ENCODE results near the gene C10orf143.

C10orf143 gene

DNA sequence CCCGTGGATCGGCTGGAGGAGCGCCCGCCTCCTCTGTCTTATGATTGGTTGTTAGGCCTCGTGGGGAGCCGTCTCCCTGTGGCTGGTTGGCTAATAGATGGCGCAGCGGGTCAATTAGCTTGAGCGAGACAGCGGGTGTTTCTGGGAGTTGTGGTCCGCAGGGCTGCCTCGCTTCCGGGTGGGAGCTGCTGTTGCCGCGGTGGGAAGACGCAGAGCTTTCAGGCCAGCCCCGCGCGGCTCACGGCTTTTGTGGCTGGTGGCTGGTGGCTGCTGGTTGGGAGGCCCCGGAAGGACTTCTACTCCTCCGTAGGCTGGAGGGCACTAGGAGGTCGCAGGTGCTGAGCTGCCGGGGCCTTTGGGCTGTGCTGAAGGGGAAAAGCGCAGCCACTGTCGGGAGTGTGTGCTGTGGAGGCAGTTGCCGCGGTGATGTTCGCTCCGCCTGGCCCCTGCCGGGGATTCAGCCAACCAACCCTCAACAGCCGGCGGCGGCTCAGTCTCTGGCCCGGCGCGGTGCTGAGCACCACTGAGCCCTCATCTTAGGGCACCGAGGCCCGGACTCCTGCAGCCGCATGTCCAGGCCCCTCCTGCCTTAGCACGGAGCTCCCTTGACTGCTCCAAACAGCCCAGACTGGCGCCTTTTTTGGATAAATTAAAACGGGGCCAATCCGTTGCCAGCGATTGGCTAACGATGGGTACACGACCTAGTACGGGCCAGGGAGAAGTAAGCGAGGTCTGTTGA, 652 bp upstream of the C10orf143 start (continued):
- TF ChIP-seq, protein P1, sequence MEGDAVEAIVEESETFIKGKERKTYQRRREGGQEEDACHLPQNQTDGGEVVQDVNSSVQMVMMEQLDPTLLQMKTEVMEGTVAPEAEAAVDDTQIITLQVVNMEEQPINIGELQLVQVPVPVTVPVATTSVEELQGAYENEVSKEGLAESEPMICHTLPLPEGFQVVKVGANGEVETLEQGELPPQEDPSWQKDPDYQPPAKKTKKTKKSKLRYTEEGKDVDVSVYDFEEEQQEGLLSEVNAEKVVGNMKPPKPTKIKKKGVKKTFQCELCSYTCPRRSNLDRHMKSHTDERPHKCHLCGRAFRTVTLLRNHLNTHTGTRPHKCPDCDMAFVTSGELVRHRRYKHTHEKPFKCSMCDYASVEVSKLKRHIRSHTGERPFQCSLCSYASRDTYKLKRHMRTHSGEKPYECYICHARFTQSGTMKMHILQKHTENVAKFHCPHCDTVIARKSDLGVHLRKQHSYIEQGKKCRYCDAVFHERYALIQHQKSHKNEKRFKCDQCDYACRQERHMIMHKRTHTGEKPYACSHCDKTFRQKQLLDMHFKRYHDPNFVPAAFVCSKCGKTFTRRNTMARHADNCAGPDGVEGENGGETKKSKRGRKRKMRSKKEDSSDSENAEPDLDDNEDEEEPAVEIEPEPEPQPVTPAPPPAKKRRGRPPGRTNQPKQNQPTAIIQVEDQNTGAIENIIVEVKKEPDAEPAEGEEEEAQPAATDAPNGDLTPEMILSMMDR (tag by site-specific recombination; IDR thresholded peaks at IDR 0.05): peak; percentile 44
- TF ChIP-seq ZBTB17 (tag by site-specific recombination; IDR thresholded peaks at IDR 0.05): peak; percentile 86
- no peak for TF ChIP-seq ZNF350 (tag by site-specific recombination; IDR thresholded peaks at IDR 0.05)
- no peak for TF ChIP-seq ZNF366 (tag by site-specific recombination; conservative IDR thresholded peaks at IDR 0.05)
- peak; percentile 59 for TF ChIP-seq SP7 (tag by site-specific recombination; IDR thresholded peaks at IDR 0.05)
- peak; percentile 24; the same call in 1 of the 2 replicates for TF ChIP-seq ZBTB8A (tag by site-specific recombination; IDR thresholded peaks at IDR 0.05)
- TF ChIP-seq ZNF555 (tag by site-specific recombination; conservative IDR thresholded peaks at IDR 0.05): no peak
- peak; percentile 39; the same call in 1 of the 2 replicates for TF ChIP-seq ZBTB7A (tag by site-specific recombination; IDR thresholded peaks at IDR 0.05; ENCODE audit: low read depth)
- TF ChIP-seq ZNF416 (tag by site-specific recombination; IDR thresholded peaks at IDR 0.05): no peak
- peak; percentile 96 for TF ChIP-seq ZNF600 (tag by site-specific recombination; IDR thresholded peaks at IDR 0.05)
- TF ChIP-seq KLF16 (tag by site-specific recombination; IDR thresholded peaks at IDR 0.05): 0 out of 2 replicates have a peak, but pooled peaks have one; percentile 13
- TF ChIP-seq, protein P2, sequence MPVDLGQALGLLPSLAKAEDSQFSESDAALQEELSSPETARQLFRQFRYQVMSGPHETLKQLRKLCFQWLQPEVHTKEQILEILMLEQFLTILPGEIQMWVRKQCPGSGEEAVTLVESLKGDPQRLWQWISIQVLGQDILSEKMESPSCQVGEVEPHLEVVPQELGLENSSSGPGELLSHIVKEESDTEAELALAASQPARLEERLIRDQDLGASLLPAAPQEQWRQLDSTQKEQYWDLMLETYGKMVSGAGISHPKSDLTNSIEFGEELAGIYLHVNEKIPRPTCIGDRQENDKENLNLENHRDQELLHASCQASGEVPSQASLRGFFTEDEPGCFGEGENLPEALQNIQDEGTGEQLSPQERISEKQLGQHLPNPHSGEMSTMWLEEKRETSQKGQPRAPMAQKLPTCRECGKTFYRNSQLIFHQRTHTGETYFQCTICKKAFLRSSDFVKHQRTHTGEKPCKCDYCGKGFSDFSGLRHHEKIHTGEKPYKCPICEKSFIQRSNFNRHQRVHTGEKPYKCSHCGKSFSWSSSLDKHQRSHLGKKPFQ (tag by site-specific recombination; IDR thresholded peaks at IDR 0.05): peak; percentile 97
- TF ChIP-seq ZNF19 (tag by site-specific recombination; IDR thresholded peaks at IDR 0.05; ENCODE audit: low read depth): no peak
- peak; percentile 68 for TF ChIP-seq ZXDB (tag by site-specific recombination; IDR thresholded peaks at IDR 0.05)
- TF ChIP-seq SP2 (tag by site-specific recombination; IDR thresholded peaks at IDR 0.05): peak; percentile 86
- peak; percentile 46; the same call in 1 of the 2 replicates for TF ChIP-seq ZNF391 (tag by site-specific recombination; IDR thresholded peaks at IDR 0.05; ENCODE audit: borderline replicate concordance, low read depth)
- peak; percentile 82; the same call in 1 of the 2 replicates for TF ChIP-seq ZBTB20 (tag by site-specific recombination; IDR thresholded peaks at IDR 0.05)
- peak; percentile 99 for TF ChIP-seq ZNF341 (tag by site-specific recombination; IDR thresholded peaks at IDR 0.05; ENCODE audit: low read depth)
- TF ChIP-seq HOXD13 (CRISPR knock-in tag; IDR thresholded peaks at IDR 0.05; ENCODE audit: borderline replicate concordance): no peak
- TF ChIP-seq ZNF660 (tag by site-specific recombination; IDR thresholded peaks at IDR 0.05): no peak; the same call in 1 of the 2 replicates
- TF ChIP-seq ZNF501 (tag by site-specific recombination; IDR thresholded peaks at IDR 0.05): peak; percentile 78; the same call in 1 of the 2 replicates
- TF ChIP-seq ZNF510 (tag by site-specific recombination; IDR thresholded peaks at IDR 0.05; ENCODE audit: insufficient replicate concordance): no peak
- TF ChIP-seq, protein P3, sequence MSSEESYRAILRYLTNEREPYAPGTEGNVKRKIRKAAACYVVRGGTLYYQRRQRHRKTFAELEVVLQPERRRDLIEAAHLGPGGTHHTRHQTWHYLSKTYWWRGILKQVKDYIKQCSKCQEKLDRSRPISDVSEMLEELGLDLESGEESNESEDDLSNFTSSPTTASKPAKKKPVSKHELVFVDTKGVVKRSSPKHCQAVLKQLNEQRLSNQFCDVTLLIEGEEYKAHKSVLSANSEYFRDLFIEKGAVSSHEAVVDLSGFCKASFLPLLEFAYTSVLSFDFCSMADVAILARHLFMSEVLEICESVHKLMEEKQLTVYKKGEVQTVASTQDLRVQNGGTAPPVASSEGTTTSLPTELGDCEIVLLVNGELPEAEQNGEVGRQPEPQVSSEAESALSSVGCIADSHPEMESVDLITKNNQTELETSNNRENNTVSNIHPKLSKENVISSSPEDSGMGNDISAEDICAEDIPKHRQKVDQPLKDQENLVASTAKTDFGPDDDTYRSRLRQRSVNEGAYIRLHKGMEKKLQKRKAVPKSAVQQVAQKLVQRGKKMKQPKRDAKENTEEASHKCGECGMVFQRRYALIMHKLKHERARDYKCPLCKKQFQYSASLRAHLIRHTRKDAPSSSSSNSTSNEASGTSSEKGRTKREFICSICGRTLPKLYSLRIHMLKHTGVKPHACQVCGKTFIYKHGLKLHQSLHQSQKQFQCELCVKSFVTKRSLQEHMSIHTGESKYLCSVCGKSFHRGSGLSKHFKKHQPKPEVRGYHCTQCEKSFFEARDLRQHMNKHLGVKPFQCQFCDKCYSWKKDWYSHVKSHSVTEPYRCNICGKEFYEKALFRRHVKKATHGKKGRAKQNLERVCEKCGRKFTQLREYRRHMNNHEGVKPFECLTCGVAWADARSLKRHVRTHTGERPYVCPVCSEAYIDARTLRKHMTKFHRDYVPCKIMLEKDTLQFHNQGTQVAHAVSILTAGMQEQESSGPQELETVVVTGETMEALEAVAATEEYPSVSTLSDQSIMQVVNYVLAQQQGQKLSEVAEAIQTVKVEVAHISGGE (tag by site-specific recombination; conservative IDR thresholded peaks at IDR 0.05; ENCODE audit: low read depth): peak; percentile 57
- TF ChIP-seq, protein P4, sequence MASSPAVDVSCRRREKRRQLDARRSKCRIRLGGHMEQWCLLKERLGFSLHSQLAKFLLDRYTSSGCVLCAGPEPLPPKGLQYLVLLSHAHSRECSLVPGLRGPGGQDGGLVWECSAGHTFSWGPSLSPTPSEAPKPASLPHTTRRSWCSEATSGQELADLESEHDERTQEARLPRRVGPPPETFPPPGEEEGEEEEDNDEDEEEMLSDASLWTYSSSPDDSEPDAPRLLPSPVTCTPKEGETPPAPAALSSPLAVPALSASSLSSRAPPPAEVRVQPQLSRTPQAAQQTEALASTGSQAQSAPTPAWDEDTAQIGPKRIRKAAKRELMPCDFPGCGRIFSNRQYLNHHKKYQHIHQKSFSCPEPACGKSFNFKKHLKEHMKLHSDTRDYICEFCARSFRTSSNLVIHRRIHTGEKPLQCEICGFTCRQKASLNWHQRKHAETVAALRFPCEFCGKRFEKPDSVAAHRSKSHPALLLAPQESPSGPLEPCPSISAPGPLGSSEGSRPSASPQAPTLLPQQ (tag by site-specific recombination; IDR thresholded peaks at IDR 0.05): peak; percentile 61
- TF ChIP-seq ZNF610 (tag by site-specific recombination; IDR thresholded peaks at IDR 0.05; ENCODE audit: borderline replicate concordance): peak; percentile 40; the same call in 1 of the 2 replicates
- TF ChIP-seq ZNF2 (tag by site-specific recombination; IDR thresholded peaks at IDR 0.05): peak; percentile 83; the same call in 1 of the 2 replicates
- TF ChIP-seq, protein P5, sequence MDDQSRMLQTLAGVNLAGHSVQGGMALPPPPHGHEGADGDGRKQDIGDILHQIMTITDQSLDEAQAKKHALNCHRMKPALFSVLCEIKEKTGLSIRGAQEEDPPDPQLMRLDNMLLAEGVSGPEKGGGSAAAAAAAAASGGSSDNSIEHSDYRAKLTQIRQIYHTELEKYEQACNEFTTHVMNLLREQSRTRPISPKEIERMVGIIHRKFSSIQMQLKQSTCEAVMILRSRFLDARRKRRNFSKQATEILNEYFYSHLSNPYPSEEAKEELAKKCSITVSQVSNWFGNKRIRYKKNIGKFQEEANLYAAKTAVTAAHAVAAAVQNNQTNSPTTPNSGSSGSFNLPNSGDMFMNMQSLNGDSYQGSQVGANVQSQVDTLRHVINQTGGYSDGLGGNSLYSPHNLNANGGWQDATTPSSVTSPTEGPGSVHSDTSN (CRISPR knock-in tag; IDR thresholded peaks at IDR 0.05): 0 out of 2 replicates have a peak, but pooled peaks have one; percentile 7
- TF ChIP-seq ZFP69B (tag by site-specific recombination; IDR thresholded peaks at IDR 0.05): 0 out of 2 replicates have a peak, but pooled peaks have one; percentile 12
- TF ChIP-seq ZNF24 (tag by site-specific recombination; IDR thresholded peaks at IDR 0.05): 0 out of 2 replicates have a peak, but pooled peaks have one; percentile 25
- 0 out of 2 replicates have a peak, but pooled peaks have one; percentile 40 for TF ChIP-seq KLF7 (tag by site-specific recombination; IDR thresholded peaks at IDR 0.05; ENCODE audit: borderline replicate concordance)
- 0 out of 2 replicates have a peak, but pooled peaks have one; percentile 59 for TF ChIP-seq ZFP37 (tag by site-specific recombination; IDR thresholded peaks at IDR 0.05)

All from HEK293 (cell line).